ENCODE data around the gene POFUT1.
A peak's percentile ranks its signal among the peaks of the same experiment; 100 is the strongest.
"Not testable (repeated sequence)": the region's sequence is repeated elsewhere in the genome, so short reads cannot be mapped to it uniquely, and the experiment has no call there.

The POFUT1 gene

DNA sequence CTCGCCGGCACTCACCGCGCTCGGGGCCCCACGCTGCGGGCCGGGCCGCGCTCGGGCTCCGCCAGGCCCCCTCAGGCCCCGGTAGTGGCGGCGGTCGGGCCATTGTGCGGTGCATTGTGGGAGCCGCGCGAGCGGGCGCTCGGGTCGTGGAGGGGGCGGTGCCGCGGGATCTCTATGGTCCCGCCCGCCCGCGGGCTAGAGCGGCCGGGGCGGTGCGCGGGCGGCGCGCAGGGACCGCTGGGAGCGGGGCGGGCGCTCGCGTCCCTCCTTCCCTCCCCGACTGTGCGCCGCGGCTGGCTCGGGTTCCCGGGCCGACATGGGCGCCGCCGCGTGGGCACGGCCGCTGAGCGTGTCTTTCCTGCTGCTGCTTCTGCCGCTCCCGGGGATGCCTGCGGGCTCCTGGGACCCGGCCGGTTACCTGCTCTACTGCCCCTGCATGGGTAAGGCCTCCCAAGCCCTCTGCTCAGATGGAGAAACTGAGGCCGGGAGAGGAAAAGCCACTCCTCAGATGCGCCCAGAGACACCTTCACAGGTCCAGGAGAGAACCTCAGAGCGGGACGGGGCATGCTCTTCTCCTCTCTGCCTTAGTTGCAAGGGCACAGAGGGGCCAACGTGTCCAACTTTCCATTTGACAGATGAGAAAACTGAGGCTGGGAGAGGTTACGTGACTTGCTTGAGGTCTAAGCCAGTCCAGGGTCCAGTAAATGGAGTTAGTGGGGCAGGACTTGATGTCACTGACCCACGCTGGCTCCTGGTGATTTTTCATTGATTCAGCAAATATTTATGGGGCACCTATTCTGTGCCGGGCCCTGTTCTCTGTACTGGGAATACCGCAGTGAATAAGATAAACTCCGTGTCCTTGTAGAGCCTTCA, at the start of gene POFUT1, which contains the start of gene PLAGL2:
POFUT1 (plus strand) TSS at position 255 of the 873 bp plus-strand sequence; CDS start at position 317, 62 bp downstream.
PLAGL2 (minus strand) TSS at position 118 of the 873 bp plus-strand sequence. CDS start 5,565 bp downstream, outside the sequence.
- DNase-seq, result peak; percentile 65

DNA sequence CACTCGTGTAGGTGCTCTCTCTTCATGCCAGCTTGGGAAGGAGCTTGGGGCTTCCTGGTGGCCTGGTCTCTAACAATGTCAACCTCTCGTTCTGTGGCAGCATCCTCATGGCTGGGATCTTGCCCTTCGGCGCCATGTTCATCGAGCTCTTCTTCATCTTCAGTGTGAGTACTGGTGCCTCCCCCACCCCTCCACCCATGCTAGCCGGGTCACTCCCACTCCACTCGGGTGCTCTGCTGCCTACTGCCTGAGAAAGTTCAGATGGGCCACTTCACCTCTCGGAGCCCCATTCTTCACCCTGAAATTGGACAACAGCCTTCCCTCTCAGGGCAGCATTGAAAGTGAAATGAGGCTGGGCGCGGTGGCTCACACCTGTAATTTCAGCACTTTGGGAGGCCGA, 49.3 kb upstream of the POFUT1 start:
- DNase-seq, result no peak

DNA sequence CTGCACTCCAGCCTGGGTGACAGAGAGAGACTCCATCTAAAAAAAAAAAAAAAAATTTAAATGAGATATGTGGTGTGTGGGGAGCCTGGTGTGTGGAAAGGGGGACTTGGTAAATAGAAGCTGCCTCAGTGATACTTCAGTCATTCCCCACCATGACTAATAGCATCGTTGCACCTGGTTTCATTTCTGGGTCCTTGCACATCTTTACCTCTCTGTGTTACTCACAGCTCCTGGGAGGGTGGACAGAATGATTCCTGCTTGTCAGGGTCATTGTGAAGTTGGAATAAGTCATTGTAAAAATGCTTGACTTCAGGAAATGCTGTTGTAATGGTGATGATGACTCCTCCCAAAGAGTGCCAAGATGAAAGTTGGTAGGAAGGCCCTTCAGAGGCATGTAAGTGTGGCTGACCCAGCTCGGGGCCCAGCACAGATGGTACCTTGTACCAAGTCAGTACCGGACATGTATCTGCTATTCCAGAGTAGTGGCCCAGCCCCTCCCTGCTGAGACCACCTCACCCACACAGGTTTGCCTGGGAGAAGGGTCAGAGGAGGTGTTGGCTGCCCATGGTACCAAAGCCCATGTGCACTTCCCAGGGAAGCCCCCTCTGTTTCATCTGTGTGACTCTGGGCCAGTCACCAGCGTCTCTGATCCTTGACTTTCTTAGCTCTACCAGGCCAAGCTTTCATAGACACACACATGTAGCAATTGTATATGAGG, 48.6 kb upstream of the POFUT1 start:
- DNase-seq, result no peak

DNA sequence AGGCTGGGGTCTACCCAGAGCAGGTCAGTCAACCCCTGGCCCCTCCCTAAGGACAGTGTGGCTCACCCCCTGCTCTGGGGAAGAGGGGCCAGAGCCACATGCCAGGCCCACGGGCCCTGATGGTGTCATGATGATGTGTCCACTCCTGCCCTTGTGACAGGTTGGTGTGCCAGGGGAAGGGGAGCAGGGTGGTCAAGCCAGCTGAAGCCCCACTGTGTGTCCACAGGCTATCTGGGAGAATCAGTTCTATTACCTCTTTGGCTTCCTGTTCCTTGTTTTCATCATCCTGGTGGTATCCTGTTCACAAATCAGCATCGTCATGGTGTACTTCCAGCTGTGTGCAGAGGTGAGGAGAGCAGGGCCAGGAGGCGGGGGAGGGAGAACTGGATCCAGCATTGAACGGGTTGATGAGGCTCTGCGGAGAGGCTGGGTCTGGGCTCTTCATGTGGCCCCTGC, 47.9 kb upstream of the POFUT1 start:
- DNase-seq, result no peak

DNA sequence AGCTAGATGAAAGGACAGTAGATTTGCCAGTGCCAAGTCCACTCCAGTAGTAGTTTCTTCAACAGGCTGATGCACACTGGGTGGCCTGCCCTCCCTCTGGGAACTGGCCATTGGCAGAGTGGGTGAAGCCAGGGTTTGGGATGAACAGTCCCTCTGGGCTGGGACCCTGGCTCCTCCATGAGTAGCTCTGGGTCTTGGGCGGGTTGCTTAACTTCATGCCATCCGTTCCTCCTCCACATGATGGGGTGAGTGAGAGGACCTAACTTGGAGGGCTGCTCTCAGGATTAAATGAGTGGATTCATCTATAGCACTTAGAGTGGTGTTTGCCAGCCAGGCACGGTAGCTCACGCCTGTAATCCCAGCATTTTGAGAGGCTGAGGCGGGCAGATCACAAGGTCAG, 47.3 kb upstream of the POFUT1 start:
- no peak for DNase-seq

DNA sequence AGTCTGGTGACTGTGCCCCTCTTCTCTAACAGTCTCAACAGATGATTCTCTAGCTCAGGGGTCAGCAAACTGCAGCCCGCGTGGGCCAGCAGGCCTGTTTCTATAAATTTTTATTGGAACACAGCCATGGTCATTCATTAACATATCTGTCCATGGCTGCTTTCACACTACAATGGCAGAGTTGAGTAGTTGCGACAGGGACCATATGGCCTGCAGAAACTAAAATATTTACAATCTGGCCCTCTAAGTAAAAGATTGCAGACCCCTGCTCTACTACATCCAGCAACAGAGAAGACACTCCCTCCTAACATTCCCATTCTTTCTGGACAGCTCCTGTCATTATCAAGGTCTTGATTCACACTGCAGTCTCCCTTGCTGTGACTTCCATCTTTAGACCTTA, 45.3 kb upstream of the POFUT1 start:
- no peak for DNase-seq

DNA sequence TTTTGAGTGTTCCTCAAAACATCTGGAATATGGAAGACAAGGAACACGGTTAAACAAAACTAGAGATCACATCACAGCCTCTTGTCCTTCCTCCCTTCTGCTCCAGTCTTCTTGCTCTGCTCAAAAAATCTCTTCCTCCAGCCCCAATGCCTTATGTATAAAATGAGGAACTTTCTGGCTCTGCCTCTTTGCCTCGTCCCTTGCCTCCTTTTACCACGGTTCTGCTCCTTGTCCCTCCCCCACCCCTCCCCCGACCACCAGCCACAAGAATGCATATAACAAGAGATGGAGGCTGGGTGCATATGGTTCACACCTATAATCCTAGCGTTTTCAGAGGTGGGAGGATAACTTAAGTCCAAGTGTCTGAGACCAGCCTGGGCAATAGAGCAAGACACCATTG, 43.7 kb upstream of the POFUT1 start:
- DNase-seq, result no peak

DNA sequence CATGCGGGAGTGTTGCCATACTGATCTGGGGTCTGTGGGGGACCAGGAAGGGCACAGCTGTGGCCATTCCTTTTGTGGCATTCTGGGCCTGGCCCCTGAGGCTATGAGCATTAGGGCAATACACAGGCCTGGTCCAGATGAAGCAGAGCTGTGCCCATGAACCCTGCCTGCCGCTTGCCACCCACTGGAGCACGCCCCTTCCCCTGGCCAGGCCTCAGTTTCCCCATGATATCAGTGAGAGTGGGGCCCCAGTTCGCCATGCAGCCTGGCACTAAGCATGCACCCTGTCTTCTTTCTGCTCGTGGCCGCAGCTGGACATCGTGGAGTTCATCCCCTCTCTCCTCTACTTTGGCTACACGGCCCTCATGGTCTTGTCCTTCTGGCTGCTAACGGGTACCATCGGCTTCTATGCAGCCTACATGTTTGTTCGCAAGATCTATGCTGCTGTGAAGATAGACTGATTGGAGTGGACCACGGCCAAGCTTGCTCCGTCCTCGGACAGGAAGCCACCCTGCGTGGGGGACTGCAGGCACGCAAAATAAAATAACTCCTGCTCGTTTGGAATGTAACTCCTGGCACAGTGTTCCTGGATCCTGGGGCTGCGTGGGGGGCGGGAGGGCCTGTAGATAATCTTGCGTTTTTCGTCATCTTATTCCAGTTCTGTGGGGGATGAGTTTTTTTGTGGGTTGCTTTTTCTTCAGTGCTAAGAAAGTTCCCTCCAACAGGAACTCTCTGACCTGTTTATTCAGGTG, 42.5 kb upstream of the POFUT1 start:
- DNase-seq, result no peak

DNA sequence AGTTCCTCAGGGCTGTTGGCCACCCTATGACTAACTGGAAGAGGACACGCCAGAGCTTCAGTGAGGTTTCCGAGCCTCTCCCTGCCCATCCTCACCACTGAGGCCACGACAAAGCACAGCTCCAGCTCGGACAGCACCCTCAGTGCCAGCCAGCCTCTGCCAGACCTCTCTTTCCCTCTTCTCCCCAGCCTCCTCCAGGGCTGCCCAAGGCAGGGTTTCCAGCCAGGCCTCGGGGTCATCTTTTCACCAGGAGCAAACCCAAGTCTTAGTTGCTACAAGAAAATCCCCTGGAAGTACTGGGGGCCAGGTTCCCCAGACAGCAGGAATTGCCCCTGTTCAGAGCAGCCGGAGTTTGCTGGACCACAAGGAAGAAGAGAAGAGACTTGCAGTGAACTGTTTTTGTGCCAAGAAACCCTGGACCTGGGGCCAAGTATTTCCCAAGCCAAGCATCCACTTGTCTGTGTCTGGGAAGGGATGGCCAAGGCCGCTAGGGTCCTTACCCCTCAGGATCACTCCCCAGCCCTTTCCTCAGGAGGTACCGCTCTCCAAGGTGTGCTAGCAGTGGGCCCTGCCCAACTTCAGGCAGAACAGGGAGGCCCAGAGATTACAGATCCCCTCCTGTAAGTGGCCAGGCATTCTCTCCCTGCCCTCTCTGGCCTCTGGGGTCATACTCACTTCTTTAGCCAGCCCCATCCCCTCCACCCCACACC, 41.7 kb upstream of the POFUT1 start:
- no peak for DNase-seq

DNA sequence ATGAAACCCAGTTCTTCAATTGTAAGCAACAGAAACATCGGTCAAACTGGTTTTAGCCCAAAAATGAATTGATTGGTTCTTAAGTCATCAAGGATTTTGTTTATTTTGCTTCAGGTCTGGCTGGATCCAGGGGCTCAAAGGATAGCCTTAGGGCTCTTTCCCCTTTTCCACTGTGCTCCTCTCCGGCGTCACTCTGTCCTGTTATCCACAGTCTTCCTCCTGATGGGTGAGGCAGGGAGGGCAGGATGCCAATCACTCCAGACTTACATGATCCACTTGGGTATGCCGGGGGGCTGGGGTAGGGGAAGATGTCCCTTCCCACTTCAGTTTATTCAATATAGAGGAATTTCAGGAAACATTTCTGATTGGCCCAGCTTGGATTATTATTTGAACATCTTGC, 40.1 kb upstream of the POFUT1 start:
- no peak for DNase-seq

DNA sequence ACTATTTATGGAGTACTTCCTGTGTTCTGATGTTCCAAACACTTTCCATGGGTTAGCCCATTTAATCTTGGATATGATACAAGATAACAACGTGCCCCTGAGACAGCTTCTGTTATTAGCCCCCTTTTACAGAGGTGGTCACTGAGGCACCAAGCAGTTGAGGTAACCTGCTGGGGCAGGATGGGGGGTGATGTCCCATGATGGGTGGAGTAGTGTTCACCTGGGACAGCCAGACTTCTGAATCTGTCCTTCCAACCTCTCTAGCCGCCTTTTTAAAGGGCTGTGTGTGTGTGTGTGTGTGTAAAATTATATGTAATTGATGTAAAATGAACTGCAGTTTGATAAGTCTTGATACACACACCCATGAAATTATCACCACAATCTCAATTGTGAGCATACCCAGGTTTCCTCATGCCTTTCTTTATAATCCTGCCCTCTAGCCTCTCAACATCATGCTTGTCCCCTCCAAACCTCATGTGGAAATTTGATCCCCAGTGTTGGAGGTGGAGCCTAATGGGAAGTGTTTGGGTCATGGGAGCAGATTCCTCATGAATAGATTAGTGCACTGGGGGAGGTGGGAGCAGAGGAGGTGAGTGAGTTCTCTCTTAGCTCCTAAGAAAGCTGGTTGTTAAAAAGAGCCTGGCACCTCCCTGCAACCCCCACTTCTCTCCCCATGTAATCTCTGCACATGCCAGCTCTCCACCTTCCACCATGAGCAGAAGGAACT, 39.3 kb upstream of the POFUT1 start:
- no peak for DNase-seq

DNA sequence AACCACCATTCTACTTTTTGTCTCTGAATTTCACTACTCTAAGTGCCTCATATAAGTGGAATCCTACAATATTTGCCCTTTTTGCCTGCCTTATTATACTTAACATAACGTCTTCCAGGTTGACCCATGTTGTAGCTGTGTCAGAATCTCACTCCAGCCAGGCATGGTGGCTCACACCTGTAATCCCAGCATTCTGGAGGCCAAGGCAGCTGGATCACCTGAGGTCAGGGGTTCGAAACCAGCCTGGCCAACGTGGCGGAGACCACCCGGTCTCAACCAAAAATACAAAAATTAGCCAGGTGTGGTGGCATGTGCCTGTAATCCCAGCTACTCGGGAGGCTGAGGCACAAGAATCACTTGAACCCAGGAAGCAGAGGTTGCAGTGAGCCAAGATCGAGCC, 30.0 kb upstream of the POFUT1 start:
- not testable (repeated sequence) for DNase-seq

DNA sequence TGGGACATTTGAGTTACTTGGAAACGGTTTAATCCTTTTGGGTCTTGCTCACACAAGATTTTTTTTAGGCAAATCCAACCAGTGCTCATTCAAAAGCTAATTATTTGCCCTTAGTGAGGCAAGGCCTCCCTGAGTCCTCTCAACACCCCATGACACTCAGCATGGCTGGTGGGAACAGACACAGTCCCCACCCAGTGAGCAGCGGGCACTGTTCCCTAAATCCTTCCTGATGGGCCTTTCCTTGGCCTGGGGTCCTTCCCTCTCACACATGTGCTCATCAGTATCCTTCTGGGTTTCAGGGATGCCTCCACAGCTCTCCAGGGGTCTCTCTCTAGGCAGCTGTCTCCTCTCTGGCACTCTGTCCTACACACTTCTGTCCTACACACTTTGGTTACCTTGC, 28.2 kb upstream of the POFUT1 start:
- no peak for DNase-seq

DNA sequence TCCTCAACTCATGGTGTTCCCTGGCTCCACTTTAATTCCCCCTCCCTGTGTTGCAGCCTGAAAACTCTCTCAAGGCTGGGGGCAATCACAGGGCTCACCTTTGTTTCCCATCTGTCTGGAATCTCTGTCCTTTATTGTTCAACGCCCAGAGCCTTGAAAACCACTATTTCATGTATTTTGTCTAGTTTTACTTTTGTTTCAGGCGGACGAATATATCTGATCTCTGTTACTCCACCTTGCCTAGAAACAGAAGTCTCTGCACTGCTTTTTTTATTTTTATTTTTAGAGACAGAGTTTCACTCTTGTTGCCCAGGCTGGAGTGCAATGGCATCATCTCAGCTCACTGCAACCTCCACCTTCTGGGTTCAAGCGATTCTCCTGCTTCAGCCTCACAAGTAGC, 27.7 kb upstream of the POFUT1 start:
- no peak for DNase-seq

DNA sequence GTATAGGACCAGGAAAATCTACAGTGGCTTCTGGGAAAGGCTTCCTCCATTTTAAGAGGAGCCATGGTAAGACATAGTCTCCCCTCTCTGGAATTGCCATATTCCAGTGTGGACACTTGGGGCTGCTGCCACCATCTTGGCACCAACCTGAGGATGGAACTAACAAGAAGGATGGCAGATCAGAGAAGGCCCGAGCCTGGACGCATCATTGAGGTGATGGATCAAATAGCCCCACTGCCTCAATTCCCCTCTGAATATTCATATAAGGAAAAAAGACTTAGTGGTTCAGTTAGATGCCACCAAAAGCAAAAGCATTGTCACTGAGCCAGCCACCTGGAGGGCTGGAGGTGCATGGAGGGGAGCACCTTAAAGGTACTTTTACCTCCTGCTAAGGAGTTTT, 26.1 kb upstream of the POFUT1 start:
- no peak for DNase-seq

DNA sequence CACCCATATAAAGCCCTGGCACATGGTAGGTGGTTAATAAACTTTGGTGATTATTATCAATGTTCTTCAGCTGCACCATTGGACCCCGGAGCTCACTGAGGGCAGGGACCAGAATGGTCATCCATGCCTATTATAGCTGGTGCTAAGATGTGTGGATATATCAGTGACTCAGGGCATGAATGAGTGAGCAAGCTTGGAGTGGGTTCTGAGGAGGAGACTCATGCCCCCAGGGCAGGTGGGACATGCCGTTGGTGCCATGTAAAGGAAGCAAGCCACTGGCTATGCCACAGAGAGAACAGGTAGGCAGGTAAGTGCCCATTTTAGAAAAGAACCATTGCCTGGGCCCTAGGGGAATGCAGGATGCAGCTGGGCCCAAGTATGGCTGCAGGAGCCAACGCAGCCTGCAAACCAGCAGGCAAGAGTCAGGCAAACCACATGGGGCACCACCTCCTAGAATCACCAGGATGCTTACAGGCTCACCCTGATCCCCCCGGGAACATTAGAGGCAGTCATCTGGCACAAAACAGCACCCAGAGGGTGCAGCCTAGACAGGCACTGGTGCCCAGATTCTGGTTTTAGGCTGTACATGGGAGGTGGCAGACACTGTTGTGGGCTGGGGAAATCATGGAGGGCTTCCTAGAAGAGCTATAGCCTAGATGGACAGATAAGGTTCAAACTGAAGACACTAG, 23.6 kb upstream of the POFUT1 start:
- no peak for DNase-seq

DNA sequence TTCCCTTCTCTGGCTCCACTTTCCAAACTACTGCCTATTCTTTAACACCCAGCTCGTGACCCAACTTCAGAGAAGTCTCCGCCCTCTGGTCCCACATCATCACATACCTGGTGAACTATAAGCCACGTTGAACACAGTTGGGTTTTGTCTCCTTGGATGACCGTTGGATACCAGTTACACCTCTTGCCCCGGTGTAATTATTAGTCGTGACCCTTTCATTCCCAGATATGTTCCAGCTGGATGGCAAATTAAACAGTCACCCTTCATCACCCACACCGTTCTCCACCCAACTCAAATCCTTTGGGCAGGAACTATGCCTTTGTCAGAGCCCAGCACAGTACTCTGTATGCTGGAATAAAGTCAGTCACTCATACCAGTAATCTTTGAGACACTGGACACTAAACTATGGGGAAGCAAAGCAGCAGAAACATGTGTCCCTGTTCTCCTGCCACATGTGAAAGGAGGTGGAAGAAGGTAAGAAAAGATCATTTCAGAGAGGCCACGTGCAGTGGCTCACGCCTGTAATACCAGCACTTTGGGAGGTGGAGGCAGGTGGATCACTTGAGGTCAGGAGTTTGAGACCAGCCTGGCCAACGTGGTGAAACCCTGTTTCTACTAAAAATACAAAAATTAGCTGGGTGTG, 22.6 kb upstream of the POFUT1 start:
- no peak for DNase-seq

DNA sequence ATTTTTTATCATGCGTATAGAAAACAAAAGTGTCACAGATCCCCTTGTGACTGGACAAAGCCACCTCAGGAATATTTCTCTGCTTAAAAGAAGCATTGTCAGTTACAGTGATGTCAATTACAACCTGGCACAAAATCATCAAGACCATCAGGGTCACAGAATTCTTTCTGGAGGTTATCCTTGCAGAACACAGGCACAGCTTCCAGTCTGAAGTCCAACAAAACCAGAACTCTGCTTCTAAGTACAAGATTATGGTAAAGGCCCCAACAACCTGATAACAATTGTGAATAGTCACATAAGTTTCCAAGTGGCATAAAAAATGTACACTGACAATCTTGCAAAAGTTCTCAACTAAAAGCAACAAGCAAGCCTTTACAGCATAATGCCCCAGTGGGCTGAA, 21.2 kb upstream of the POFUT1 start:
- DNase-seq, result no peak

DNA sequence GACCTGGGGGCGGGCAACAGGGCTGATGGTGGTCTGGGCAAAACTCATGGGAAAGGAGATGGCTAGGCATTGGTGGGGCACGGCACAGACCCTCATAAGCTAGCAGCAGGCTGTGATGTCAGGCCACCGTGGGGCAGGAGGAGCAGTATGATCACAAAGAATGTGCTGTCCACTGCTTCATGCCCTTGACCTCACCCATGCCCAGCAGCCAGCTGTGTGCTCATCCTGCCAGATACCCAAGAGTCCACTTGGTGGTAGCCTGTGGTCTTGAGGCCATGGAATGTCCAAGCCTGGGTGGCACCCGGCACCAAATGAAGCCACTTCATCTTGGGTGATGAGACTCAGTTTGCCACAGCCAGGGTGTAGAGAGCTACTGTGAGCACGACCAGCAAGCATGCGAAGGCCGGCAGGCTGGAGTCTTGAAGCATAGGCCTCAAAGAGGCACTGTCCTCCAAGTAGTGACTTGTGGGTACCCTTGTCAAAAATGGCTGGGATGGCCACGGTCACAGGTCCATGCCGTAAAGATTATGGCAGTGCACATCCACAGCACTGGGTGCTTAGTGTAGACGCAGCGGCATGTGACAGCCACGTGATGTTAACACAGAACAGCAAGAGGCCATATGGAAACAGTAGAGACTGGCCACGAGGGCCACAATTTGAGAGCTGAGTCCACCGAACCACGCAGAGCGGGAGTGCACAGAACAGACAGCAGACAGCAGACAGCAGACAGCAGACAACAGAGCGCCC, 19.1 kb upstream of the POFUT1 start:
- no peak for DNase-seq

DNA sequence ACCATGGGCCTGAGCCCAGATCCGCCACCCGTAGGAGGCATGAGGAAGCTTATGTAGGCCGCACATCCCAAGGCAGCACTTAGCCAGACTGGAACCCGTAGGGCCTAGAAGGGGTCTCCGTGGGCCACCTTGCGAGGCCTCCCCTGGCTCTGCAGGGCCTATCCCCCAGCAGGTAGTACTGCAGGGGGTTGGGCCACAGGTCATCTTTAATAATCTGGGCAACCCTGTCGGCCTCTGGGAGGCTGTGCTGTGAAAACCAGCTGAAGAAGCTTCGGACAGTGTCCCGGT, 18.6 kb upstream of the POFUT1 start:
- no peak for DNase-seq

Measured in T1000 (cell line).